H9 (cell line): ENCODE results near the gene MYMK. TPM values are rescaled to one million over a fixed set of nuclear protein-coding genes. Genes with fewer than 3 reads are reported as not detected.

ENCODE experiments used
- DNase-seq: peaks from one replicate; pipeline ENCODE4 v3.0.0-alpha.2; 2017
- H2AFZ ChIP-seq: one replicate; pipeline ENCODE4 v1.6.1; 2013; ENCODE audit warnings: mild to moderate bottlenecking, low read length, control low read depth, moderate library complexity
- H2AK5ac ChIP-seq: 2 replicates; pipeline ENCODE4 v1.6.1; 2013; ENCODE audit warnings: low read length, control low read depth, mixed read lengths; ENCODE audit not compliant: insufficient read length
- H2BK120ac ChIP-seq: one replicate; pipeline ENCODE4 v1.6.1; 2013; ENCODE audit warnings: low read depth, mild to moderate bottlenecking, low read length, control low read depth, inconsistent platforms; ENCODE audit not compliant: poor library complexity, severe bottlenecking
- H2BK12ac ChIP-seq: 2 replicates; pipeline ENCODE4 v1.6.1; 2013; ENCODE audit warnings: low read length, control low read depth, mixed read lengths, low read depth; ENCODE audit not compliant: insufficient read length
- H2BK15ac ChIP-seq: 2 replicates; pipeline ENCODE4 v1.6.1; 2013; ENCODE audit warnings: low read depth, low read length, control low read depth
- H2BK20ac ChIP-seq: one replicate; pipeline ENCODE4 v1.6.1; 2013; ENCODE audit warnings: low read depth, mild to moderate bottlenecking, low read length, control low read depth, inconsistent platforms; ENCODE audit not compliant: poor library complexity, severe bottlenecking
- H2BK5ac ChIP-seq: 2 replicates; pipeline ENCODE4 v1.6.1; 2013; ENCODE audit warnings: low read length, control low read depth, mixed read lengths; ENCODE audit not compliant: insufficient read length
- H3K14ac ChIP-seq: 2 replicates; pipeline ENCODE4 v1.6.1; 2013; ENCODE audit warnings: low read length, control low read depth; ENCODE audit not compliant: insufficient read depth
- H3K18ac ChIP-seq: 2 replicates; pipeline ENCODE4 v1.6.1; 2013; ENCODE audit warnings: low read depth, mild to moderate bottlenecking, mixed read lengths, low read length, control low read depth; ENCODE audit not compliant: insufficient read length
- H3K23ac ChIP-seq: 2 replicates; pipeline ENCODE4 v1.6.1; 2013; ENCODE audit warnings: low read length, control low read depth, mixed read lengths, low read depth; ENCODE audit not compliant: insufficient read length
- H3K23me2 ChIP-seq: 2 replicates; pipeline ENCODE4 v1.6.1; 2013; ENCODE audit warnings: low read depth, mild to moderate bottlenecking, mixed read lengths, low read length, control low read depth; ENCODE audit not compliant: insufficient read length, poor library complexity, severe bottlenecking
- H3K27ac ChIP-seq: 2 replicates; pipeline ENCODE4 v1.5.1; 2013; ENCODE audit warnings: low read length, control low read depth, mixed read lengths, low read depth; ENCODE audit not compliant: insufficient read length
- H3K27me3 ChIP-seq: 2 replicates; pipeline ENCODE4 v1.6.1; 2013; ENCODE audit warnings: low read length, control low read depth, inconsistent platforms; ENCODE audit not compliant: insufficient read depth
- H3K4ac ChIP-seq: 2 replicates; pipeline ENCODE4 v1.6.1; 2013; ENCODE audit warnings: low read depth, mild to moderate bottlenecking, control low read depth, inconsistent platforms, low read length, moderate library complexity
- H3K4me1 ChIP-seq: 2 replicates; pipeline ENCODE4 v1.6.1; 2013; ENCODE audit warnings: low read length, control low read depth, inconsistent platforms; ENCODE audit not compliant: insufficient read depth
- H3K4me2 ChIP-seq: 2 replicates; pipeline ENCODE4 v1.6.1; 2013; ENCODE audit warnings: low read length, control low read depth, mixed read lengths; ENCODE audit not compliant: insufficient read length, insufficient read depth
- H3K56ac ChIP-seq: 2 replicates; pipeline ENCODE4 v1.6.1; 2013; ENCODE audit warnings: low read depth, mild to moderate bottlenecking, mixed read lengths, low read length, control low read depth; ENCODE audit not compliant: insufficient read length
- H3K79me1 ChIP-seq: 2 replicates; pipeline ENCODE4 v1.6.1; 2013; ENCODE audit warnings: low read depth, mild to moderate bottlenecking, moderate library complexity, low read length, control low read depth, inconsistent platforms; ENCODE audit not compliant: insufficient read depth, poor library complexity, severe bottlenecking
- H3K79me2 ChIP-seq: 2 replicates; pipeline ENCODE4 v1.6.1; 2013; ENCODE audit warnings: low read length, control low read depth, inconsistent platforms; ENCODE audit not compliant: insufficient read depth
- H3K9ac ChIP-seq: 2 replicates; pipeline ENCODE4 v1.6.1; 2013; ENCODE audit warnings: low read length, control low read depth, mixed read lengths; ENCODE audit not compliant: insufficient read length; ENCODE audit errors: extremely low read depth
- H3K9me3 ChIP-seq: one replicate; pipeline ENCODE4 v1.6.1; 2013; ENCODE audit warnings: low read depth, low read length, inconsistent platforms; ENCODE audit not compliant: control insufficient read depth
- H3T11ph ChIP-seq: one replicate; pipeline ENCODE4 v1.6.1; 2013; ENCODE audit warnings: mild to moderate bottlenecking, low read length, control low read depth, inconsistent platforms
- H4K20me1 ChIP-seq: one replicate; pipeline ENCODE4 v1.6.1; 2013; ENCODE audit not compliant: control insufficient read depth, insufficient read length, insufficient read depth
- H4K5ac ChIP-seq: 2 replicates; pipeline ENCODE4 v1.6.1; 2013; ENCODE audit warnings: low read depth, mild to moderate bottlenecking, mixed read lengths, low read length, control low read depth; ENCODE audit not compliant: insufficient read length
- H4K8ac ChIP-seq: replicated peaks from 2 replicates; pipeline ENCODE4 v1.6.1; 2013; ENCODE audit warnings: low read length, control low read depth, mixed read lengths, low read depth; ENCODE audit not compliant: insufficient read length
- H4K91ac ChIP-seq: 2 replicates; pipeline ENCODE4 v1.6.1; 2013; ENCODE audit warnings: low read depth, mild to moderate bottlenecking, moderate library complexity, mixed read lengths, low read length, control low read depth; ENCODE audit not compliant: insufficient read length
- H3K27ac Mint-ChIP-seq, 3 experiments: 2 replicates in 2 of 3; 3 replicates in 1 of 3; pipeline ENCODE4 v1.8.0; 2020 to 2021; ENCODE audit warnings: mixed read lengths in 3 of 3, mild to moderate bottlenecking in 1 of 3, moderate library complexity in 1 of 3
- H3K27me3 Mint-ChIP-seq: 2 replicates; pipeline ENCODE4 v1.8.0; 2021; ENCODE audit warnings: low read depth, mild to moderate bottlenecking, moderate library complexity, mixed read lengths
- H3K36me3 Mint-ChIP-seq, 3 experiments: 2 replicates in 2 of 3; 3 replicates in 1 of 3; pipeline ENCODE4 v1.8.0; 2020 to 2021; ENCODE audit warnings: low read depth in 3 of 3, mixed read lengths in 3 of 3; ENCODE audit not compliant: insufficient read depth in 1 of 3
- H3K4me1 Mint-ChIP-seq, 2 experiments: 2 replicates each; pipeline ENCODE4 v1.8.0; 2020; ENCODE audit warnings: mixed read lengths in 2 of 2
- H3K4me3 Mint-ChIP-seq, 2 experiments: 2 replicates in 1 of 2; 3 replicates in 1 of 2; pipeline ENCODE4 v1.8.0; 2020 to 2021; ENCODE audit warnings: mild to moderate bottlenecking in 2 of 2, mixed read lengths in 2 of 2, moderate library complexity in 1 of 2
- H3K9me3 Mint-ChIP-seq, 2 experiments: 2 replicates in 1 of 2; 3 replicates in 1 of 2; pipeline ENCODE4 v1.8.0; 2020; ENCODE audit warnings: mild to moderate bottlenecking in 2 of 2, mixed read lengths in 2 of 2, moderate library complexity in 1 of 2
- WGBS: extraction: QIAGEN DNeasy Blood & Tissue Kit; methylation state at CpG from one replicate; pipeline ENCODE4 v1.1.7; 2013; ENCODE audit warnings: missing lambda C conversion rate, low lambda C conversion rate, mixed read lengths; ENCODE audit not compliant: insufficient read length; ENCODE audit errors: extremely low coverage; 5-methylcytosine and 5-hydroxymethylcytosine counted together
- total RNA-seq: library from RNA; stranded (reverse); gene quantifications from 2 replicates; pipeline ENCODE4 v1.2.1, GENCODE V29; 2021
- TF ChIP-seq, protein P1 (sequence below): fragments of 200-600 bp; sonication (generic); conservative IDR thresholded peaks from 3 replicates; pipeline ENCODE4 v1.8.0; 2021; ENCODE audit warnings: antibody characterized with exemption, mild to moderate bottlenecking

Gene MYMK
- total RNA-seq, 1 experiment from 2014 or later = not detected

DNA sequence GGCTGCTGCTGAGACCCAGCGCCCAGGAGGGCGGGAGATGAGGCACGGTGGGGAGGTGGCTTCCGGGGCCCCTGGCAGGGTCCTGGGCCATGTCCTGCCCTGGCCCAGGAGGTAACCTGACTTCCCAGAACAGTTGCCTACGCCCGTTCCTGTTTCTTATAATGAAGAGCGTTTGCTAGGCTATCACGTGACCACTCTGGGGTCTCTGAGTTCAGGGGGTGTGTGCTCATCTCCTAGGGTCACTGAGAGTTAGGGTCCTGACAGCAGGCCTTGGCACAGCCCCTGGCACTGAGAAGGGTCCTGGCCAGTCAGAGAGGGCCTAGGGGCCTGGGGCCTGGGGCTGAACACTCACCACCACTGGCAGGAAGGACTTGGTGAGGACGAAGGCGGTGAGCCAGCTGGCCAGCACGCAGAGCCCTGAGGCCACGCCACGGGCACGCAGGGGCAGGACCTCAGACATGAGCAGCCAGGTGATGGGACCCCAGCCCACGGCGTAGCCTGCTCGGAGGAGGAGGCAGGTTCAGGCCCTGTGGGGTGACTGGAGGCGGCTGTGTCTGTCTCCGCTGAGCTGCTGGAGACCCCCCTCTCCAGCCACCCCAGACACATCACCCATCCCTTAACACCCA, 51.9 kb downstream of the MYMK start:
- H3K79me2 ChIP-seq = no peaks in the 10 kb centered on the region; the same call in 1 of the 2 replicates
- H3K36me3 Mint-ChIP-seq = peaks cover 11 to 20% (median 12%) of the 10 kb centered on the region in 3 experiments; a peak in 6 of 7 replicates
- TF ChIP-seq, protein P1, sequence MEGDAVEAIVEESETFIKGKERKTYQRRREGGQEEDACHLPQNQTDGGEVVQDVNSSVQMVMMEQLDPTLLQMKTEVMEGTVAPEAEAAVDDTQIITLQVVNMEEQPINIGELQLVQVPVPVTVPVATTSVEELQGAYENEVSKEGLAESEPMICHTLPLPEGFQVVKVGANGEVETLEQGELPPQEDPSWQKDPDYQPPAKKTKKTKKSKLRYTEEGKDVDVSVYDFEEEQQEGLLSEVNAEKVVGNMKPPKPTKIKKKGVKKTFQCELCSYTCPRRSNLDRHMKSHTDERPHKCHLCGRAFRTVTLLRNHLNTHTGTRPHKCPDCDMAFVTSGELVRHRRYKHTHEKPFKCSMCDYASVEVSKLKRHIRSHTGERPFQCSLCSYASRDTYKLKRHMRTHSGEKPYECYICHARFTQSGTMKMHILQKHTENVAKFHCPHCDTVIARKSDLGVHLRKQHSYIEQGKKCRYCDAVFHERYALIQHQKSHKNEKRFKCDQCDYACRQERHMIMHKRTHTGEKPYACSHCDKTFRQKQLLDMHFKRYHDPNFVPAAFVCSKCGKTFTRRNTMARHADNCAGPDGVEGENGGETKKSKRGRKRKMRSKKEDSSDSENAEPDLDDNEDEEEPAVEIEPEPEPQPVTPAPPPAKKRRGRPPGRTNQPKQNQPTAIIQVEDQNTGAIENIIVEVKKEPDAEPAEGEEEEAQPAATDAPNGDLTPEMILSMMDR = no peak

More for the DNA sequence above, 51.9 kb downstream of the MYMK start:
- H3K23me2 ChIP-seq = no peaks in the 10 kb centered on the region
- Mint-ChIP-seq H3K27me3 (no peaks in the 10 kb centered on the region), H3K4me3 (no peak overlapping the region), H3K9me3 (no peaks in the 10 kb centered on the region), H3K27ac (no peak overlapping the region; a peak in 1 of 7 replicates), H3K4me1 (peaks cover 2 to 4% of the 10 kb centered on the region in 2 experiments)
- H2BK12ac ChIP-seq = no peak overlapping the region
- no CpG with 5 or more reads among the region's 19 CpGs for WGBS
- H3K4me2 ChIP-seq = no peak overlapping the region
- no peak overlapping the region for H2BK5ac ChIP-seq
- H3K4me1 ChIP-seq = 0 out of 2 replicates have a peak, but pooled peaks cover 2% of the 10 kb centered on the region
- H3K9me3 ChIP-seq = no peaks in the 10 kb centered on the region
- no peaks in the 10 kb centered on the region for H3K27me3 ChIP-seq
- no peak overlapping the region for H2BK120ac ChIP-seq
- H3K23ac ChIP-seq = no peak overlapping the region
- H2BK15ac ChIP-seq = no peak overlapping the region
- no peak overlapping the region for H3K56ac ChIP-seq
- H3K18ac ChIP-seq = no peak overlapping the region
- no peak overlapping the region for H4K91ac ChIP-seq
- no peak for DNase-seq
- H3K4ac ChIP-seq = no peak overlapping the region
- no peaks in the 10 kb centered on the region for H4K20me1 ChIP-seq
- H3T11ph ChIP-seq = no peak overlapping the region
- no peak overlapping the region for H3K27ac ChIP-seq
- no peak overlapping the region for H2AK5ac ChIP-seq
- no peak overlapping the region for H3K14ac ChIP-seq
- no peak overlapping the region for H4K5ac ChIP-seq
- H3K9ac ChIP-seq = no peak overlapping the region
- H3K79me1 ChIP-seq = no peaks in the 10 kb centered on the region
- H4K8ac ChIP-seq = no peak overlapping the region
- no peak overlapping the region for H2BK20ac ChIP-seq
- H2AFZ ChIP-seq = no peak overlapping the region
